WTC11 (cell line): ENCODE data around the gene ZSCAN16. TPM values are rescaled to one million over a fixed set of nuclear protein-coding genes. Genes with fewer than 3 reads are reported as not detected.

Experiments used
- ATAC-seq: fragments of 200-7000 bp; cut with Tn5 transposase; 2 replicates; pipeline ENCODE4 v1.10.0; 2021; ENCODE audit warnings: mild to moderate bottlenecking, moderate library complexity
- CTCF ChIA-PET: fragments of 300-600 bp; sonication (Branson Sonifier 250); formaldehyde crosslinking; loops from one replicate; lab custom pipeline; 2021; ENCODE audit warnings: antibody characterized with exemption; lab: Charles Lee
- POLR2A ChIA-PET: fragments of 350-600 bp; sonication (Branson Sonifier 250); formaldehyde crosslinking; loops from one replicate; lab custom pipeline; 2021; ENCODE audit warnings: antibody characterized with exemption; lab: Charles Lee
- DNase-seq: peaks from one replicate; pipeline ENCODE4 v3.0.0; 2021; ENCODE audit warnings: low spot score
- H3K27ac Mint-ChIP-seq: 2 replicates; pipeline ENCODE4 v1.8.0; 2021; ENCODE audit warnings: mixed read lengths
- H3K27me3 Mint-ChIP-seq: 2 replicates; pipeline ENCODE4 v1.8.0; 2021; ENCODE audit warnings: low read depth, mild to moderate bottlenecking, moderate library complexity, mixed read lengths
- H3K36me3 Mint-ChIP-seq: 2 replicates; pipeline ENCODE4 v1.8.0; 2021; ENCODE audit warnings: mixed read lengths
- H3K4me1 Mint-ChIP-seq: 2 replicates; pipeline ENCODE4 v1.8.0; 2022; ENCODE audit warnings: mixed read lengths
- H3K4me3 Mint-ChIP-seq: 2 replicates; pipeline ENCODE4 v1.8.0; 2021; ENCODE audit warnings: mild to moderate bottlenecking, moderate library complexity, mixed read lengths
- H3K9me3 Mint-ChIP-seq: 2 replicates; pipeline ENCODE4 v1.8.0; 2021; ENCODE audit warnings: mixed read lengths
- EMX1 ChIP-seq: fragments of 250-450 bp; sonication (Bioruptor Pico); IDR thresholded peaks from 2 replicates; pipeline ENCODE4 v1.8.0; 2021; ENCODE audit warnings: mild to moderate bottlenecking
- FOXP1 ChIP-seq: sonication (generic); formaldehyde crosslinking; IDR thresholded peaks from 2 replicates; pipeline ENCODE4 v1.8.0; 2022; ENCODE audit warnings: missing genetic modification reagents, mild to moderate bottlenecking, moderate library complexity, borderline replicate concordance
- GABPB1 ChIP-seq: sonication (generic); formaldehyde crosslinking; IDR thresholded peaks from 2 replicates; pipeline ENCODE4 v1.8.1; 2023; ENCODE audit warnings: mild to moderate bottlenecking, missing genetic modification reagents
- GRHL2 ChIP-seq: fragments of 250-450 bp; sonication (Bioruptor Pico); IDR thresholded peaks from 2 replicates; pipeline ENCODE4 v1.8.0; 2022; ENCODE audit warnings: mild to moderate bottlenecking, moderate library complexity; ENCODE audit not compliant: insufficient replicate concordance, severe bottlenecking
- GTF2I ChIP-seq: fragments of 250-450 bp; sonication (Bioruptor Pico); conservative IDR thresholded peaks from 2 replicates; pipeline ENCODE4 v1.4.0; 2021; ENCODE audit warnings: mild to moderate bottlenecking
- IRF2 ChIP-seq: sonication (generic); formaldehyde crosslinking; IDR thresholded peaks from 2 replicates; pipeline ENCODE4 v1.8.0; 2022; ENCODE audit warnings: low read depth, missing genetic modification reagents, borderline replicate concordance
- JAZF1 ChIP-seq: fragments of 250-450 bp; sonication (Bioruptor Pico); IDR thresholded peaks from 2 replicates; pipeline ENCODE4 v1.9.0; 2021; ENCODE audit warnings: moderate library complexity, mild to moderate bottlenecking, inconsistent platforms
- KAT7 ChIP-seq: sonication (generic); formaldehyde crosslinking; IDR thresholded peaks from 2 replicates; pipeline ENCODE4 v1.8.1; 2023; ENCODE audit warnings: missing genetic modification reagents, mild to moderate bottlenecking, borderline replicate concordance
- NFE2L1 ChIP-seq: sonication (generic); formaldehyde crosslinking; IDR thresholded peaks from 2 replicates; pipeline ENCODE4 v1.8.1; 2023; ENCODE audit warnings: missing genetic modification reagents
- NR1H2 ChIP-seq: sonication (generic); formaldehyde crosslinking; IDR thresholded peaks from 2 replicates; pipeline ENCODE4 v1.9.0; 2021; ENCODE audit warnings: mild to moderate bottlenecking, moderate library complexity, missing genetic modification reagents
- NR2C2 ChIP-seq: sonication (generic); formaldehyde crosslinking; IDR thresholded peaks from 2 replicates; pipeline ENCODE4 v1.8.0; 2022; ENCODE audit warnings: mild to moderate bottlenecking, missing genetic modification reagents
- NR3C1 ChIP-seq: sonication (generic); formaldehyde crosslinking; conservative IDR thresholded peaks from 2 replicates; pipeline ENCODE4 v1.8.1; 2023; ENCODE audit warnings: low read depth, mild to moderate bottlenecking, missing genetic modification reagents
- RORB ChIP-seq: fragments of 250-450 bp; sonication (Bioruptor Pico); IDR thresholded peaks from 2 replicates; pipeline ENCODE4 v1.9.0; 2021; ENCODE audit warnings: mild to moderate bottlenecking
- SMAD4 ChIP-seq: sonication (generic); formaldehyde crosslinking; IDR thresholded peaks from 2 replicates; pipeline ENCODE4 v1.8.0; 2022; ENCODE audit warnings: mild to moderate bottlenecking, missing genetic modification reagents
- TCF7 ChIP-seq: sonication (generic); formaldehyde crosslinking; IDR thresholded peaks from 2 replicates; pipeline ENCODE4 v1.8.0; 2022; ENCODE audit warnings: mild to moderate bottlenecking, low read depth, missing genetic modification reagents, moderate library complexity
- TP53 ChIP-seq: sonication (generic); formaldehyde crosslinking; IDR thresholded peaks from 2 replicates; pipeline ENCODE4 v1.8.1; 2023; ENCODE audit warnings: mild to moderate bottlenecking, missing genetic modification reagents
- ZNF263 ChIP-seq: sonication (generic); formaldehyde crosslinking; IDR thresholded peaks from 2 replicates; pipeline ENCODE4 v1.8.1; 2022; ENCODE audit warnings: low read depth, mild to moderate bottlenecking, moderate library complexity, missing genetic modification reagents
- ZNF317 ChIP-seq: sonication (generic); formaldehyde crosslinking; IDR thresholded peaks from 2 replicates; pipeline ENCODE4 v1.8.1; 2023; ENCODE audit warnings: low read depth, mild to moderate bottlenecking, moderate library complexity, missing genetic modification reagents, borderline replicate concordance
- total RNA-seq: library from RNA; stranded (reverse); gene quantifications from 3 replicates; pipeline ENCODE4 v1.2.3, GENCODE V29; 2021
- TF ChIP-seq, protein P1 (sequence below): sonication (generic); formaldehyde crosslinking; IDR thresholded peaks from 2 replicates; pipeline ENCODE4 v1.8.0; 2022; ENCODE audit warnings: missing genetic modification reagents
- TF ChIP-seq, protein P2 (sequence below): sonication (generic); formaldehyde crosslinking; IDR thresholded peaks from 2 replicates; pipeline ENCODE4 v1.8.1; 2023; ENCODE audit warnings: mild to moderate bottlenecking, missing genetic modification reagents
- TF ChIP-seq, protein P3 (sequence below): sonication (generic); formaldehyde crosslinking; IDR thresholded peaks from 2 replicates; pipeline ENCODE4 v1.8.0; 2022; ENCODE audit warnings: mild to moderate bottlenecking, missing genetic modification reagents
- TF ChIP-seq, protein P4 (sequence below): sonication (generic); formaldehyde crosslinking; IDR thresholded peaks from 2 replicates; pipeline ENCODE4 v1.8.1; 2022; ENCODE audit warnings: mild to moderate bottlenecking, moderate library complexity, missing genetic modification reagents
- TF ChIP-seq, protein P5 (sequence below): sonication (generic); formaldehyde crosslinking; IDR thresholded peaks from 2 replicates; pipeline ENCODE4 v1.8.1; 2022; ENCODE audit warnings: low read depth, mild to moderate bottlenecking, moderate library complexity, missing genetic modification reagents, borderline replicate concordance
- TF ChIP-seq, protein P6 (sequence below): sonication (generic); formaldehyde crosslinking; IDR thresholded peaks from 2 replicates; pipeline ENCODE4 v1.8.0; 2022; ENCODE audit warnings: mild to moderate bottlenecking, missing genetic modification reagents

ZSCAN16 gene
- total RNA-seq, 1 experiment from 2014 or later: 7.1 TPM

DNA sequence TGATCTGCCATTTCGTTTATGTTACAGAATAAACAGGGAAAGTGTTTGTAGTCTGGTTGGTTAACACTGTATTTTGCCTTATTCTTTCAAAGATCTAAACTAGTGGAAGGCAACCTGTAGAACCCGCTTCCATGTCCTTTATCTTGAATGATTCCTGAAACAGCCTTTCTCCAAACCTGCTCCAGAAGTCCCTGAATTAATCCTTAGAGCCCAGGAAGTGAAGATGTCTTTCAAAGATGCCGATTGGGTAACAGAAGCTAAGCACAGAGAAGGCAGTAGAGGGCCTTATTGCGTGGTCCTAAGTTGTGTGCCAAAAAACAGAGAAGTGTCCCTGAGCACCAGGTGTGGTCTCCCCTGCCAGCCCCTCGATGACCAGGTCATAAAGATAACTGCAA is 19.2 kb upstream of the ZSCAN16 start (continued):
- TF ChIP-seq, protein P1, sequence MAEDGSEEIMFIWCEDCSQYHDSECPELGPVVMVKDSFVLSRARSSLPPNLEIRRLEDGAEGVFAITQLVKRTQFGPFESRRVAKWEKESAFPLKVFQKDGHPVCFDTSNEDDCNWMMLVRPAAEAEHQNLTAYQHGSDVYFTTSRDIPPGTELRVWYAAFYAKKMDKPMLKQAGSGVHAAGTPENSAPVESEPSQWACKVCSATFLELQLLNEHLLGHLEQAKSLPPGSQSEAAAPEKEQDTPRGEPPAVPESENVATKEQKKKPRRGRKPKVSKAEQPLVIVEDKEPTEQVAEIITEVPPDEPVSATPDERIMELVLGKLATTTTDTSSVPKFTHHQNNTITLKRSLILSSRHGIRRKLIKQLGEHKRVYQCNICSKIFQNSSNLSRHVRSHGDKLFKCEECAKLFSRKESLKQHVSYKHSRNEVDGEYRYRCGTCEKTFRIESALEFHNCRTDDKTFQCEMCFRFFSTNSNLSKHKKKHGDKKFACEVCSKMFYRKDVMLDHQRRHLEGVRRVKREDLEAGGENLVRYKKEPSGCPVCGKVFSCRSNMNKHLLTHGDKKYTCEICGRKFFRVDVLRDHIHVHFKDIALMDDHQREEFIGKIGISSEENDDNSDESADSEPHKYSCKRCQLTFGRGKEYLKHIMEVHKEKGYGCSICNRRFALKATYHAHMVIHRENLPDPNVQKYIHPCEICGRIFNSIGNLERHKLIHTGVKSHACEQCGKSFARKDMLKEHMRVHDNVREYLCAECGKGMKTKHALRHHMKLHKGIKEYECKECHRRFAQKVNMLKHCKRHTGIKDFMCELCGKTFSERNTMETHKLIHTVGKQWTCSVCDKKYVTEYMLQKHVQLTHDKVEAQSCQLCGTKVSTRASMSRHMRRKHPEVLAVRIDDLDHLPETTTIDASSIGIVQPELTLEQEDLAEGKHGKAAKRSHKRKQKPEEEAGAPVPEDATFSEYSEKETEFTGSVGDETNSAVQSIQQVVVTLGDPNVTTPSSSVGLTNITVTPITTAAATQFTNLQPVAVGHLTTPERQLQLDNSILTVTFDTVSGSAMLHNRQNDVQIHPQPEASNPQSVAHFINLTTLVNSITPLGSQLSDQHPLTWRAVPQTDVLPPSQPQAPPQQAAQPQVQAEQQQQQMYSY (CRISPR knock-in tag): no peak
- TF ChIP-seq ZNF317 (CRISPR knock-in tag): no peak
- TF ChIP-seq TCF7 (CRISPR knock-in tag): no peak
- no peak for TF ChIP-seq TP53 (CRISPR knock-in tag)
- no peak for TF ChIP-seq GTF2I (CRISPR knock-in tag)
- no peak for TF ChIP-seq FOXP1
- TF ChIP-seq, protein P2, sequence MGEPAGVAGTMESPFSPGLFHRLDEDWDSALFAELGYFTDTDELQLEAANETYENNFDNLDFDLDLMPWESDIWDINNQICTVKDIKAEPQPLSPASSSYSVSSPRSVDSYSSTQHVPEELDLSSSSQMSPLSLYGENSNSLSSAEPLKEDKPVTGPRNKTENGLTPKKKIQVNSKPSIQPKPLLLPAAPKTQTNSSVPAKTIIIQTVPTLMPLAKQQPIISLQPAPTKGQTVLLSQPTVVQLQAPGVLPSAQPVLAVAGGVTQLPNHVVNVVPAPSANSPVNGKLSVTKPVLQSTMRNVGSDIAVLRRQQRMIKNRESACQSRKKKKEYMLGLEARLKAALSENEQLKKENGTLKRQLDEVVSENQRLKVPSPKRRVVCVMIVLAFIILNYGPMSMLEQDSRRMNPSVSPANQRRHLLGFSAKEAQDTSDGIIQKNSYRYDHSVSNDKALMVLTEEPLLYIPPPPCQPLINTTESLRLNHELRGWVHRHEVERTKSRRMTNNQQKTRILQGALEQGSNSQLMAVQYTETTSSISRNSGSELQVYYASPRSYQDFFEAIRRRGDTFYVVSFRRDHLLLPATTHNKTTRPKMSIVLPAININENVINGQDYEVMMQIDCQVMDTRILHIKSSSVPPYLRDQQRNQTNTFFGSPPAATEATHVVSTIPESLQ: no peak
- no peak for TF ChIP-seq NFE2L1 (CRISPR knock-in tag)
- TF ChIP-seq, protein P3, sequence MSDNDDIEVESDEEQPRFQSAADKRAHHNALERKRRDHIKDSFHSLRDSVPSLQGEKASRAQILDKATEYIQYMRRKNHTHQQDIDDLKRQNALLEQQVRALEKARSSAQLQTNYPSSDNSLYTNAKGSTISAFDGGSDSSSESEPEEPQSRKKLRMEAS (CRISPR knock-in tag): no peak
- no peak for TF ChIP-seq NR1H2
- no peak for TF ChIP-seq JAZF1 (CRISPR knock-in tag)
- TF ChIP-seq KAT7: no peak

DNA sequence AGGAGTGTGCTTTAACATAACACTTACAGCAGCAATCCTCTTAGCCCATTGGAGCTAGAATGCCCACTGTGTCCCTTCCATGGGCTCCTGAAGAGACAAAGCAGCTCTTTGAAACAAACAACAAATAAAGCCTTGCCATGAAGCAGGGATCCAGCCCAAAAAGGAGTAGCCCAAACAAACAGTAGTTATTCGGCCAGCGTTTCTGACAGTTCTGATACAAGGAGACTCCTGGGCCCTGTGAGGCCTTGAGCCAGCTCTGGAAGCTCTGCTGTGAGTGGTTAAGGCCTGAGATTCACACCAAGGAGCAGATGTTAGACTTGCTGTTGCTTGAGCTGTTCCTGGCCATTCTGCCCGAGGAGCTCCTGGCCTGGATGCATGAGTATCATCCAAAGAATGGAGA is 16.9 kb upstream of the ZSCAN16 start:
- Mint-ChIP-seq H3K4me1 (peaks cover 5% of the 10 kb centered on the region; the same call in 1 of the 2 replicates), H3K36me3 (no peaks in the 10 kb centered on the region), H3K27me3 (peaks cover 47% of the 10 kb centered on the region), H3K27ac (no peak overlapping the region), H3K9me3 (peaks cover 3% of the 10 kb centered on the region; the same call in 1 of the 2 replicates), H3K4me3 (no peak overlapping the region)
- no peak for ATAC-seq
- DNase-seq: no peak
- ChIA-PET POLR2A (no interaction called here), CTCF (interaction anchor here (0.6 kb wide), 1 partner anchor 12 kb away, joined by 4 read pairs; no protein-coding TSS in a partner anchor)
- TF ChIP-seq, protein P4, sequence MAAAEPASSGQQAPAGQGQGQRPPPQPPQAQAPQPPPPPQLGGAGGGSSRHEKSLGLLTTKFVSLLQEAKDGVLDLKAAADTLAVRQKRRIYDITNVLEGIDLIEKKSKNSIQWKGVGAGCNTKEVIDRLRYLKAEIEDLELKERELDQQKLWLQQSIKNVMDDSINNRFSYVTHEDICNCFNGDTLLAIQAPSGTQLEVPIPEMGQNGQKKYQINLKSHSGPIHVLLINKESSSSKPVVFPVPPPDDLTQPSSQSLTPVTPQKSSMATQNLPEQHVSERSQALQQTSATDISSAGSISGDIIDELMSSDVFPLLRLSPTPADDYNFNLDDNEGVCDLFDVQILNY (CRISPR knock-in tag): no peak
- TF ChIP-seq NR2C2 (CRISPR knock-in tag): no peak

DNA sequence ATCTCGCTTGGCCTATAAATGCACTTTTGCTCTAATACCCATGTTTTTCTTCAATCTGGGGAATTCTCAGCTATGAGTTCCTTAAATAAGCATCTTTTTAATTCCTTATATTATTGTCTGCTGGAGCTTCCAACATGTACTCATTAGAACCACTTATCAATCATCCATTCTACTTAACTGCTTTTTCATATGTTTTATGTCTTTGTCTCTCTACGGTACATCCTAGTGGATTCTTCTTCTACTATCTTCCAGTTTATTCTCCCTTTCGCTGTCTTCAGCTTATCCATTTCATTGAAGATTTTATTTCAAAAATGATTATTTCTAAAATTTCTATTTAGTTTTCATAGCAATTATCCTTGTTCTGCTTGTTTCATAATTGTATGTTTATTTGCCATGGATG is 12.4 kb upstream of the ZSCAN16 start:
- Mint-ChIP-seq H3K27ac (no peak overlapping the region), H3K36me3 (no peaks in the 10 kb centered on the region), H3K4me3 (no peak overlapping the region), H3K4me1 (no peaks in the 10 kb centered on the region), H3K9me3 (no peaks in the 10 kb centered on the region), H3K27me3 (peaks cover 54% of the 10 kb centered on the region)
- no peak for ATAC-seq
- CTCF ChIA-PET: no interaction called here
- POLR2A ChIA-PET: no interaction called here
- no peak for DNase-seq
- no peak for TF ChIP-seq SMAD4 (CRISPR knock-in tag)
- TF ChIP-seq EMX1: no peak

DNA sequence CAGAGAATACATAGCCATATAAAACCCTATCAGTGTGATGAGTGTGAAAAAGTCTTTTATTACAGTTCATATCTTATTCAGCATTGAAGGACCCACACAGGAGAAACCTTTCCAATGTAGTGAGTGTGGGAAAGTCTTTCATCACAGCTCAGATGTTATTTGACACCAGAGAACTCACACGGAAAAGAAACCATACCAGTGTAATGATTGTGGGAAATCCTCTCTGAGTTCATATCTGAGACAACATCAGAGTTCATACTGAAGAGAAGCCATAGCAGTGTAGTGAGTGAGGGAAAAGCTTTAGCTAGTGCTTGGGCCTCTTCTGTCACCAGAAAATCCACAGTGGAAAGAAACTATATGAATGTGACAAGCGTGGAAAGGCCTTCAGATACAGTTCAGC is 8.6 kb upstream of the ZSCAN16 start:
- H3K36me3 Mint-ChIP-seq: no peaks in the 10 kb centered on the region
- POLR2A ChIA-PET: no interaction called here
- no peaks in the 10 kb centered on the region for H3K9me3 Mint-ChIP-seq
- H3K4me1 Mint-ChIP-seq: no peaks in the 10 kb centered on the region
- CTCF ChIA-PET: no interaction called here
- no peak overlapping the region for H3K4me3 Mint-ChIP-seq
- DNase-seq (no peak), ATAC-seq (no peak)
- H3K27ac Mint-ChIP-seq: no peak overlapping the region
- peaks cover 29% of the 10 kb centered on the region for H3K27me3 Mint-ChIP-seq
- TF ChIP-seq GRHL2 (no peak), NFE2L1 (CRISPR knock-in tag) (no peak), NR3C1 (CRISPR knock-in tag) (no peak), ZNF263 (CRISPR knock-in tag) (no peak), RORB (CRISPR knock-in tag) (no peak), IRF2 (CRISPR knock-in tag) (no peak), GABPB1 (CRISPR knock-in tag) (no peak)
- TF ChIP-seq, protein P5, sequence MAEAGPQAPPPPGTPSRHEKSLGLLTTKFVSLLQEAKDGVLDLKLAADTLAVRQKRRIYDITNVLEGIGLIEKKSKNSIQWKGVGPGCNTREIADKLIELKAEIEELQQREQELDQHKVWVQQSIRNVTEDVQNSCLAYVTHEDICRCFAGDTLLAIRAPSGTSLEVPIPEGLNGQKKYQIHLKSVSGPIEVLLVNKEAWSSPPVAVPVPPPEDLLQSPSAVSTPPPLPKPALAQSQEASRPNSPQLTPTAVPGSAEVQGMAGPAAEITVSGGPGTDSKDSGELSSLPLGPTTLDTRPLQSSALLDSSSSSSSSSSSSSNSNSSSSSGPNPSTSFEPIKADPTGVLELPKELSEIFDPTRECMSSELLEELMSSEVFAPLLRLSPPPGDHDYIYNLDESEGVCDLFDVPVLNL (CRISPR knock-in tag): no peak
- TF ChIP-seq, protein P6, sequence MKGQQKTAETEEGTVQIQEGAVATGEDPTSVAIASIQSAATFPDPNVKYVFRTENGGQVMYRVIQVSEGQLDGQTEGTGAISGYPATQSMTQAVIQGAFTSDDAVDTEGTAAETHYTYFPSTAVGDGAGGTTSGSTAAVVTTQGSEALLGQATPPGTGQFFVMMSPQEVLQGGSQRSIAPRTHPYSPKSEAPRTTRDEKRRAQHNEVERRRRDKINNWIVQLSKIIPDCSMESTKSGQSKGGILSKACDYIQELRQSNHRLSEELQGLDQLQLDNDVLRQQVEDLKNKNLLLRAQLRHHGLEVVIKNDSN (CRISPR knock-in tag): no peak
